ENCODE results near the gene RTN4R. TPM values are rescaled to one million over a fixed set of nuclear protein-coding genes. Genes with fewer than 3 reads are reported as not detected.
"Not testable (repeated sequence)": the region's sequence is repeated elsewhere in the genome, so short reads cannot be mapped to it uniquely, and the experiment has no call there.

RTN4R gene
- total and polyA plus RNA-seq, 2 of the 4 experiments (the other 2 are of a cell fraction), result 0.18 to 0.94 TPM

- H2AK9ac ChIP-seq (replicated peaks; ENCODE audit: low read depth, low read length, poor library complexity); H4K91ac ChIP-seq (ENCODE audit: insufficient read depth, low read depth, low read length); H2BK20ac ChIP-seq (ENCODE audit: low read depth, low read length); H3K4me2 ChIP-seq (ENCODE audit: low read depth, low read length); H3K9ac ChIP-seq (ENCODE audit: low read depth, low read length); in situ Hi-C loops (cut with MboI; ENCODE audit: low sequenced_read_pairs); H3K36me3 ChIP-seq (ENCODE audit: control insufficient read depth, insufficient read depth, low read length); H2BK15ac ChIP-seq (ENCODE audit: low read depth, low read length); H2BK120ac ChIP-seq (ENCODE audit: low read depth, low read length); H3K9me1 ChIP-seq (ENCODE audit: insufficient read depth, low read length); H3K18ac ChIP-seq (ENCODE audit: low read depth, low read length); H4K8ac ChIP-seq (ENCODE audit: low read depth in 2 of 2, low read length in 2 of 2); H2BK5ac ChIP-seq (ENCODE audit: low read depth, low read length, poor library complexity, severe bottlenecking); H2AK5ac ChIP-seq (ENCODE audit: low read depth, low read length); H3K9me3 ChIP-seq (ENCODE audit: control insufficient read depth, insufficient read depth, low read length); H3K23ac ChIP-seq (ENCODE audit: low read depth, low read length); H4K20me1 ChIP-seq (ENCODE audit: insufficient read depth, low read length); H3K4me1 ChIP-seq (ENCODE audit: control insufficient read depth, insufficient read depth, low read length); H3K79me1 ChIP-seq (ENCODE audit: low read depth in 1 of 2, low read length in 2 of 2); H2AFZ ChIP-seq (replicated peaks; ENCODE audit: low read length, poor library complexity); ATAC-seq (ENCODE audit: low read depth); H3K27ac ChIP-seq (ENCODE audit: insufficient read depth, low read length); H3K4me3 ChIP-seq (ENCODE audit: insufficient read depth, low read depth, low read length); H3K4ac ChIP-seq (ENCODE audit: low read depth, low read length); dilution Hi-C loops (cut with HindIII; ENCODE audit: low sequenced_read_pairs, unreplicated experiment); DNase-seq; CTCF ChIA-PET; H3K14ac ChIP-seq (replicated peaks; ENCODE audit: low read depth, low read length); H4K5ac ChIP-seq (ENCODE audit: low read depth, low read length); POLR2A ChIA-PET (ENCODE audit: unreplicated experiment); H3K56ac ChIP-seq (ENCODE audit: extremely low read depth, insufficient read depth, low read length); BruUV-seq (replicated peaks): not testable (repeated sequence)
- intact Hi-C loops (cut with micrococcal nuclease), result loop anchor here (5.0 kb wide), 1 partner anchor 89 kb away; no protein-coding TSS in a partner anchor
- peaks cover 23% of the 10 kb centered on the region for H3K27me3 ChIP-seq (ENCODE audit: control insufficient read depth, insufficient read depth, low read length)
- WGBS, 2 experiments (ENCODE audit: extremely low coverage in 2 of 2, insufficient read length in 1 of 2), result 100% methylated on average over 3 of the region's 15 CpGs; no CpG with 5 or more reads in 1 of the 2 experiments
Observed at GRCh38 chr22:20265772-20266666, 2.1 kb downstream of the RTN4R start.

All from IMR-90 (cell line).